HEK293 (cell line): ENCODE results near the gene PCDHB9.

Source experiments
- CTCF ChIP-seq: fragments of 450-650 bp; formaldehyde crosslinking; IDR thresholded peaks from 2 replicates; pipeline ENCODE4 v1.5.1; 2016; ENCODE audit warnings: missing biosample characterization, missing genetic modification characterization
- GFI1B ChIP-seq: fragments of 450-650 bp; formaldehyde crosslinking; IDR thresholded peaks from 2 replicates; pipeline ENCODE4 v1.5.1; 2016; ENCODE audit warnings: missing biosample characterization, missing genetic modification characterization
- SCRT1 ChIP-seq: fragments of 450-650 bp; formaldehyde crosslinking; IDR thresholded peaks from 2 replicates; pipeline ENCODE4 v1.5.1; 2016; ENCODE audit warnings: missing biosample characterization, missing genetic modification characterization, borderline replicate concordance

DNA sequence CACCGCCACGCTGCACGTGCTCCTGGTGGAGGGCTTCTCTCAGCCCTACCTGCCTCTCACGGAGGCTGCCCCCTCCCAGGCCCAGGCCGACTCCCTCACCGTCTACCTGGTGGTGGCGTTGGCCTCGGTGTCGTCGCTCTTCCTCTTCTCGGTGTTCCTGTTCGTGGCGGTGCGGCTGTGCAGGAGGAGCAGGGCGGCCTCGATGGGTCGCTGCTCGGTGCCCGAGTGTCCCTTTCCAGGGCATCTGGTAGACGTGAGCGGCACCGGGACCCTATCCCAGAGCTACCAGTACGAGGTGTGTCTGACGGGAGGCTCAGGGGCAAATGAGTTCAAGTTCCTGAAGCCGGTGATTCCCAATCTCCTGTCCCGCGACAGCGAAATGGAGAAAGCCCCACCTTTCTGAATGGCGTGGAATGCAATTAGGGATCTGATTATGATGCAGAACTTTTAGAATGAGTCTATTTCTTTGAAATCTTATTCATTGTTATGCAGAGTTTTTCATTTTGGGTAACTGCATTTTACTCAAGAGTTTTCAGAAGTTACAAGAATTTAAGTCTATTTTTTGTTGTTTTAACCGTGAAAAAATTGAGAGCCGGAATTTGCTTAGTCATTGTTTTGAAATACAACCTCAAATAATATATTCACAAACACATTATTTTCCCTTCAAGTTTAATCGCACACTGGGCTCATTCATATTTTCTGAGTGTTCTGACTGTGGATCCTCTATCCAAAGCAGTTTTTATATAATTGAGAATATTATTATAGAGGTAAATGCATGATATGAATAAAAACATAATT lies 49.8 kb downstream of the PCDHB9 start:
- no peak for TF ChIP-seq GFI1B (tag by site-specific recombination)
- no peak for TF ChIP-seq SCRT1
- TF ChIP-seq CTCF (tag by site-specific recombination), result no peak
